Fibroblast of peridontal ligament (primary cell): ENCODE measurements around the gene PLK5.
"Not testable (repeated sequence)": the region's sequence is repeated elsewhere in the genome, so short reads cannot be mapped to it uniquely, and the experiment has no call there.

Source experiments
- DNase-seq: peaks from one replicate; pipeline ENCODE4 v3.0.0-alpha.2; 2010; ENCODE audit errors: extremely low read depth

PLK5 gene

GRCh38 chr19:1491114-1491848, 32.6 kb upstream of the PLK5 start, which contains the start of gene REEP6:
REEP6 (plus strand) TSS chr19:1491181; CDS start chr19:1491270, 89 bp downstream.
- DNase-seq = no peak

GRCh38 chr19:1491849-1492170, 32.1 kb upstream of the PLK5 start:
- DNase-seq = no peak

GRCh38 chr19:1492474-1493006, 31.3 kb upstream of the PLK5 start:
- no peak for DNase-seq

GRCh38 chr19:1494115-1494815, 29.6 kb upstream of the PLK5 start:
- no peak for DNase-seq

GRCh38 chr19:1495051-1495798, 28.7 kb upstream of the PLK5 start:
- no peak for DNase-seq

- no peak for DNase-seq
Measured at GRCh38 chr19:1495799-1496713, 27.8 kb upstream of the PLK5 start.

GRCh38 chr19:1496714-1497577, 26.9 kb upstream of the PLK5 start:
- DNase-seq = no peak

- no peak for DNase-seq
Measured at GRCh38 chr19:1497578-1498235, 26.2 kb upstream of the PLK5 start.

- not testable (repeated sequence) for DNase-seq
Measured at GRCh38 chr19:1499231-1499630, 24.6 kb upstream of the PLK5 start.

GRCh38 chr19:1501200-1501595, 22.7 kb upstream of the PLK5 start:
- no peak for DNase-seq

- DNase-seq = no peak
Measured at GRCh38 chr19:1502433-1503088, 21.3 kb upstream of the PLK5 start.

GRCh38 chr19:1503089-1503924, 20.6 kb upstream of the PLK5 start:
- no peak for DNase-seq

GRCh38 chr19:1503925-1504773, 19.7 kb upstream of the PLK5 start:
- no peak for DNase-seq

- DNase-seq = no peak
Measured at GRCh38 chr19:1505012-1505411, 18.9 kb upstream of the PLK5 start.

GRCh38 chr19:1505991-1506881, 17.6 kb upstream of the PLK5 start:
- no peak for DNase-seq

- no peak for DNase-seq
Measured at GRCh38 chr19:1507192-1507660, 16.7 kb upstream of the PLK5 start.
